NCI-H748 (cell line): Measurements from ENCODE around the gene SNX30.

Experiments used
- DNase-seq: peaks from one replicate; lab custom pipeline; 2025; ENCODE audit not compliant: unreplicated experiment; lab: John Stamatoyannopoulos, UW

Gene SNX30

DNA sequence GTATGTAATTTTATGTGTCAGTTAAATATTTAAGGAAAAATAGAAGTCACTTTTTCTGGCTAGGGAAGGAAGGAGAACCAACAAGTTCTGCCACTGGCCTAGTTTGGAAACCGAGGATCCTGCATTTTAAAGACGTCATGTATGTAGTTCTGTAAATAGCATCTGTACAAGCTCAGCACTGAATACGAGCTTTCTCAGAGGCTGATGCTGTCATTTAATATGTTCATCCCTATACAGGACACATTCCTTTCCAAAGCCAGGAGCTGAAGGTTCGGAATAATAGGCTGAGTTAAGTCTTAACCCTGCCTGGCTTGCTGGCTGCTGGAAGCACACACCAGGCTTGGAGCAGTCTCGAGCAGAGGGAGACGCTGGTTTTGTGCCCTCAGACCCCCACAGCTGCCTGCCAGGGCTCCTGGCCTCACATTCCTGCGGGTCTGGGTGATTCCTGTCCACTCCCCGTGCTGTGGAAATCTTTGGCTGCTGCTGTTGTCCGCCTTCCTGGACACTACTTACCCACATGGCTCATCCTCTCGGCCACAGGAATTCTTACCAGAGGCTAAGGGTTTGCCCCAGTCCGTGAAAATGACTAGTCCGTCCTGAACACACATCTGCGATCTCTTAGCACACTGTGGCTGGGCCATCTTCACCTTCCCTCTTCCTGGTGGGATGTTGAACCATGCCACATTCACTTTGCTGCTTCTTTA lies 103.5 kb downstream of the SNX30 start:
- DNase-seq = no peak

DNA sequence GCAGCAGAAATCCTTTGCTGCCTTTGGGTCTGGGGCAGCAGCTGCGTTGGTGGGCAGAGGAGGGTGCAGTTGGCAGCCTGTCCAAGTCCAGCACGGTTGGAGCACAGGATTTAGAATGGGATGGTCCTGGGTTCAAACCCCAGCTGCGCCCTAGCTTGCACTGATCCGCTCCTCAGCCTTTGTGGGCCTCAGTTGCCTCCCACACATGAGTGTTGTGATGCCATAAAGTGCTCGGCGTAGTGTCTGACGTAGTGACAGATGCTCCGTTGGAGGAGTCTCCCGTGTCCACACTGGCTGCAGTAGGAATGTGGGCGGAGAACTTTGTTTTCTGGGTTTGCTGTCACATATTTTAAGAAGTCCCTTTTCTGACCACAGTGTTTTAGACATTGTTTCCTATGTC lies 104.1 kb downstream of the SNX30 start:
- DNase-seq = no peak

DNA sequence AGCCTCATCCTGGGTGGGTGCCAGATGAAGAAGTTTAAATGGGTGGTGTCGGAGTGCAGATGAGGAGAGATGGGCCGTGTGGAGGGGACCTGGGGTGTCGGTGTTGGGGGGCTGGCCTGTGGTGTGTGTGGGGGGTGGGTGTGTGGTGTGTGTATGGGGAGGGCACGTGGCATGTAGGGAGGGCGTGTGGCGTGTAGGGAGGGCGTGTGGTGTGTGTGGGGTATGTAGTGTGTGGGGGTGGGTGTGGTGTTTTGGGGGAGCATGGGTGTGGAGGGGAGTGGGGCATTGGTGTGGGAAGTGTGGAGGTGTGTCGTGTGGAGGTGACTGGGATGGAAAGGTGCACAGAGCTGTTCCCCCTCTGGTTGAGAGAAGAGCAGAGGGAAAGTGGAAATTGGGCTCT lies 105.6 kb downstream of the SNX30 start:
- no peak for DNase-seq

DNA sequence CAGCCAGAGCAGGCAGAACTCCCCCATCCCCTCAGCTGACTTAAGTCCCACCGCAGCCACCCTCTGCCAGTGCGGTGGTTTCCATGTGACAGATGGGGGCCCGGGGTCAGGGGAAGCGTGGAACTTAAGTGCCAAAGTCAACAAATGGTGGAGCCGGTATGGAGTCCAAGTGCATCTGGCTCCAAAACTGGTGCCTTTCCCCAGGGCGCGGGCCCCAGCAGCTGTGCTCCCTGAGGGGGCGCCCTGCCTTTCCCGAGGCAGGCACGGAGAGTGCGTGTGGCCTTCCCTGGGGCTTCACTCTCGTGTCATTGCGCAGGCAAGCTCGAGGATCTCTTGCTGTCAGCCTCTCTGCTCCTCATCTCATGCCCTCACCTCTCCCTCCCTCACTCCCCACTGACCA lies 106.3 kb downstream of the SNX30 start:
- no peak for DNase-seq

DNA sequence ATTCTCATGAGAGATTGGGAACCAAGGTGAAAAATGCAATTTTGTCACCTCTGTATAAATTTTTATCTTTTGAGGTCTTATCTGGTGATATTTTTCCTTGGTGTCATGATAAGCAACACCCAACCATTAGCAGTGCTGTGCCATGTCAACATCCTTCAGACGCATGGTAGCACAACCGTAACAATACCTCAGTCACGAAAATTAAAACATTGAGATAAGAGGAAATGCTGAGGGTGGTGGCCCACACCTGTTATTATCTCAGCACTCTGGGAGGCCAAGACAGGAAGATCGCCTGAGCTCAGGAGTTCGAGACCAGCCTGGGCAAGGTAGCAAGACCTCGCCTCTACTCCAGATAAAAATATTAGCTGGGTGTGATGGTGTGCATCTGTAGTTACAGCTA lies 107.4 kb downstream of the SNX30 start:
- DNase-seq = no peak

DNA sequence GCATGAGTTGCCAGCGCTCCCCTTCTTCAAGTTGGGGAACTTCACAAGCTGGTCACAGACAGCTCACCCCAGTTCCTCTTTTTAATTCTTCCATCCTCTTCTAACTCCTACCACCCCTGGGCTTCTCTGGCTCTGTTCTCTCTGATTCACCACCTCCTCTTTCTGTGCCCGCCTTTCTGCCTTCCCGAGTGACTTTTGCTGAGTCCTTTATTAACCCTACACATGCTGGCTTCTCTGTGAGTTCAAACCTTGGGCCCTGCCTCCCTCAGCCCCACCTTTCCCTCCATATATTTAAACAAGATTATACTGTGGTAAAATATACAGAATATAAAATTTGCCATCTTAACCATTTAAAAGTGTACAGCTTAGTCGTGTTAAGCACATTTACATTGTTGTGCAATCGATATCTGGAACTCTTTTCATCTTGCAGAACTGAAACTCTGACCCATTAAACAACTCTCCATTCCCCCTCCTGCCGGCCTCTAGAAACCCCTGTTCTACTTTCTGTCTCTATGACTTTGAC lies 108.1 kb downstream of the SNX30 start:
- no peak for DNase-seq

DNA sequence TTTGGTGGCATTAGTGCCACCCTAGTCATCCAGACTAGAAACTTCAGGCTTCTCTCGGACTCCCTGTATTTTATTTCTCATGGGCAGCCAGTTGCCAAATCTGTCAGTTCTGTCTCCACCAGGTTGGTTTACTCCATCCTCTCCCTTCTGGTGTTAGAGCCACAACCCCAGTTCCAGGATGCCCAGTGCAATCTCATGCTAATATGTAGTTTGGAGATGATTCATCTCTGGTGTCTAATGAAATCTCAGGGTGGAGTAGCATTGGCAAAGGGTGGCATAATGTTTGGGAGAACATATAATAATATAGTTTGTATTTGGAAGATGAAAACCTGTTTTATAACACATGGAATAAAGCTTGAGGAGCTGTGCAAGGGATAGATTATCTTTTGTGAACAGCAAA lies 109.9 kb downstream of the SNX30 start:
- DNase-seq = no peak

DNA sequence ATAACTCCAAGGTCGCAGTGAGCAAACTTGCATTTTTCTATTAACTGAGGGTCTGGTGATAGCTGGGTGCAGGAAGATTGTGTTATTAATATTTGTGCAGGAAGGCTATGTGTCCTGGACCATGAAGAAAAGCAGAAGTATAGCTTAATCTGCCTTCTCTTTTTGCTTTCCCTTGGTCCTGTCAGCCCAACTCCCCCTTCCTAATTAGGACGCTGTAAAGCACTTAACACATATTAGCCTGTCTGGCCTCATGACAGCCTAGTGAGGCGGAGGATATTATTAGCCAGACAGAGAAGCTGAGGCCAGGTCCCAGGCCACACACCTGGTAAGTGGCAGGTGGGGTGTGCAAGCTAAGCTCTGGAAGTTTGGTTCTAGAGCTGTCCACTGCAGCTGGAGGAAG lies 110.6 kb downstream of the SNX30 start:
- no peak for DNase-seq

DNA sequence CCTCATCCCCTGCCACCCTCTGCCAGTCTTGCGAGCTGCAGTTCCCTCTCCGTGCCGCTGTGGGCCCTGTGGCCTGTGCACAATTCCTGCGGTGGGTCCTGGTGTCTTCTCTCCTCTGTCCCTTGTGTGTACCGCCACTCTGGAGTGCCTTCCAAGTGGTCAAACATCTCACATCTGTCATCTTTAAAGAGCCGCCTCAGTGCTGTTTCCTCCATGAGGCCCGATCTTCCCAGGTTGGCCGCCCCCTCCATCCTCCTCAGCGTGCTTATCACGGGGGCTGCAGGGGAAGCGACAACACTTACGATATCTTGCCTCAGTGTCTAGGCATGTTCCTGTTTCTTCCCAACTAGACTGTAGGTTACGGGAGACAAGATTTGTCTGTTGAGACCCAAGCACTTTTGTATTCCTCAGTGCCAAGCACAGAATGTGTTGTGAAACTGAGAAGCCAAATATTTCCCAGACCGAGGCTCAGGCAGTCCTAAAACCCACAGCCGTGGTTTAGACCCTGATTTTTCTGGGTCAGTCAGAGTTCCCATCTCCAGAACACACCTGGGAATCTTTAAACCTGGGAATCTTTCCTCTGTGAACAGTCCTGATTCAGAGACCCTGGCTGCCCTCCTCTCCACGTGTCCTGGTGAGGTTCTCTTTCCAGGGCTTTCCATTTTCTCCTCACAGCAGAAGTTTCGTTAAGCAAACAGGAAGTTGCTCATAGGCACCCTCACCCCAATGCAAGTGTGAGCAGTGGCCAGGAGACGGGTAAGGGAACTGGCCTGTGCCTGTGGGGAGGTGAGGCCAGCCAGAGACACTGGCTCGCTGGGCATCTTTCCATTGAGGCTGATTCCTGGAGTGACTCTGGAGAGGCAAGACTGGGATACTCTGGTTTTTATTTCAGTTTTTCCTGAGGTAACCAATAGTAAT lies 111.3 kb downstream of the SNX30 start:
- no peak for DNase-seq

DNA sequence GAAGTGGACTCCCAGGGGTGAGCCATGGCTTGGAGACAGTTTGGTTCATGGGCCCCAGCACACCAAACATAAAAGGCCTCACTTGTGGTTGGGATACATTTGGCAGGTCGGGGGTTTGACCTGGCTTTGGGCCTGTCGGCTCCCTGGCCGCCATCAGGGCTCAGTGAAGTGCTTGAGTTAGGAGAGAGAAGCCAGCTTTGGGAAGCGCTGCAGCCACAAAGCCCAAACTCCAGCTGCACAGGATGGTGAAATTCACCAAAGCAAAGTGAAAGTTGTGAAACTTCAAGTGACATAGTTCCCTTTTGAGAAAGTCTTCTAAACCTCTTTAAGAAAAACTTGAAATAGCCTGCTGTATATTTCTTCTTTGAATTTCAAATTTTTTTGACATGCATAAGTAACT lies 112.7 kb downstream of the SNX30 start:
- no peak for DNase-seq

DNA sequence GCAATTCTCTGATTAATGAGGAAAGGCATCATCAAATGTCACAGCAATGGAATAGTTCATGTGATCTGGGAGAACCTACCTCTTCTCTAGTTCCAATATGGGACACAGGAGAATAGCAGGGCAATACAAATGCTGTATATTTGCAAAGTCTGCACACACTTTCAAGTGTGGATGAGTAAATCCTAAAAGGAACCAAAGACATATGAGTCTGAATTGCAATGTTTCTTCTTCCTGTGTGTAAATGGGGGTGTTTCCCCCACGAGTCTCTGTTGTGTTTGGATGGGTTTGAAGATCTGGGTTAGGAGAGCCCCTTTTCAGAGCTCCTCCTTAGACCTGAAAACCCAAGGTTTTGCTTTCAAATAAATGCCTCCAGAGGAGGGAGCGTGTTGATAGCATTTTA lies 113.2 kb downstream of the SNX30 start:
- no peak for DNase-seq

DNA sequence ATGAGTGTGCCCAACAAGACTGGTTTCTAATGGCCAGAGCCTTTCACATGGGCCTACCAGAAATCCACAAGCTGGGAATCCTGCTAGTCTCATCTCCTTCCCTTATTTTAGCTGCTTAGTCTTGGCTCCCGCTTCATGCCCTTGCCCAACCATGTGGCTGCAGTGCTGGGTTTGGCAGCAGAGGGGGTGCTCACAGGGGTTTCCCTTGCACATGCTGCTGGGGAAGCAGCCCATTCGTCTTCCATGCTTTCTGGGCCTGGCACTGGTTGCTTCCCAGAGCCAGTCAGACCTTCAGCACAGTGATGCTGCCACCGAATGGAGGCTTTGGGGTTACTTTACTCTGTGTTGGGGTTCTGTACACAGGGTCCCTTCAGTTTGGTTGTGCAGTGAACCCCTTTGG lies 113.8 kb downstream of the SNX30 start:
- no peak for DNase-seq

DNA sequence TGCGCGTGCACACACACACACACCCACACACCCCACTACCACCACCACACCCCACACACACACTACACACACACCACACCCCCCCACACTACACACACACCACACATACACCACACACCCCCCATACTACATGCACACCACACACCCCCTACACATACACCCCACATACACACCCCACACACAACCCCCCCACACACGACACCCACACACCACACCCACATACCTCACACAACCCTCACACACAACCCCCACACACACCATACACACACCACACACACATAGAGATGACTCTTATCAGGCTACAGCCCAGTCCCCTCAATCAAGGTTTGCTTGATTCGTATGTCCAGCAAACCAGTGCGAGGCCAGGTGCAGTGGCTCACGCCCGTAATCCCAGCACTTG lies 114.4 kb downstream of the SNX30 start:
- no peak for DNase-seq

DNA sequence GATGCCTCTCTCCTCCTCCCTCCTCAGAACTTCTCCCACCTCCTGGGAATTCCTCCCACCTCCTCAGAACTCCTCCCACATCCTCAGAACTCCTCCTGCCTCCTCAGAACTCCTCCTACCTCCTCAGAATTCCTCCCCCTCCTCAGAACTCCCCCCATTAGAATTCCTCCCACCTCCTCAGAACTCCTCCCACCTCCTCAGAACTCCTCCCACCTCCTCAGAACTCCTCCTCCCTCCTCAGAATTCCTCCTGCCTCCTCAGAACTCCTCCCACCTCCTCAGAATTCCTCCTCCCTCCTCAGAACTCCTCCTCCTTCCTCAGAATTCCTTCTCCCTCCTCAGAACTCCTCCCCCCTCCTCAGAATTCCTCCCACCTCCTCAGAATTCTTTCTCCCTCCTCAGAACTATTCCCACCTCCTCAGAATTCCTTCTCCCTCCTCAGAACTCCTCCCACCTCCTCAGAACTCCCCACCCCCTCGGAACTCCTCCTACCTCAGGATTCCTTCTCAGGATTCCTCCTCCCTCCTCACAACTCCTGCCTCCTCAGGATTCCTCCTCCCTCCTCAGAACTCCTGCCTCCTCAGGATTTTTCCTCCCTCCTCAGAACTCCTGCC lies 116.2 kb downstream of the SNX30 start:
- DNase-seq = no peak

DNA sequence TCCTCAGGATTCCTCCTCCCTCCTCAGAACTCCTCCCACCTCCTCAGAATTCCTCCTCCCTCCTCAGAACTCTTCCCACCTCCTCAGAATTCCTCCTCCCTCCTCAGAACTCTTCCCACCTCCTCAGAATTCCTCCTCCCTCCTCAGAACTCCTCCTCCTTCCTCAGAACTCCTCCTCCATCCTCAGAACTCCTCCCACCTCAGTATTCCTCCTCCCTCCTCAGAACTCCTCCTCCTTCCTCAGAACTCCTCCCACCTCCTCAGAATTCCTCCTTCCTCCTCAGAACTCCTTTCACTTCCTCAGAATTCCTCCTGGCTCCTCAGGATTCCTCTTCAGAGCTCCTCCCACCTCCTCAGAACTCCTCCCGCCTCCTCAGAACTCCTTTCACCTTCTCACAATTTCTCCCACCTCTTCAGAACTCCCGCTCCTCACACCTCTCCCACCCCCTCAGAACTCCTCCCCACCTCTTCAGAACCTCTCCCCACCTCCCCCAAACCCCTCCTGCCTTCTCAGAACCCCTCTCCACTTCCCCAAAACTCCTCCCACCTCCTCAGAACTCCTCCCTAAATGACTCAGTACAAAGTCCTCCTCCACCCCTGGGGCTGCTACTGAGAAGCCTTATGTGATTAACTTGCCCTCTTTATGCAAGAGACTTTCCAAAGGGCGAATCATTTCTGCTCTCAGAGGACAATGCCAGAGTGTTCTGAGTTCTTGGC lies 116.9 kb downstream of the SNX30 start:
- DNase-seq = no peak

DNA sequence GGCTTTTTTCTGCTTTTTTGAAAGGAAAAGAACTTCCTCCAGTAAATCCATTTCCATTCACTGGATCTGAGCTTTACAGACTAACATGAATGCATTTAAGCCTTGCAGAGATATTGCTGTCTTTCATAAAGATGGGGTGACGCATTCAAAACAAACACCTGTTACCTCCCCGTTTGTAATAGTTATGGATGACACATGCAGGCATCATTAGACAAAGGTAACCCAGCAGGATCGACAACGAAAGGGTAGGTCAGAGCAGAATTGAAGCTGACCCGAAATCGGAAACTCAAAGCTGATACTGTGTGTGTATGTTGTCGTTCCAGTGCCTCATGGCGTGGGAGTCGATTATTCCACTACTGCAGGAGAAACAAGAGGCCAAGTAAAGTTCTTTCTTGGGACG lies 117.9 kb downstream of the SNX30 start:
- DNase-seq = no peak

DNA sequence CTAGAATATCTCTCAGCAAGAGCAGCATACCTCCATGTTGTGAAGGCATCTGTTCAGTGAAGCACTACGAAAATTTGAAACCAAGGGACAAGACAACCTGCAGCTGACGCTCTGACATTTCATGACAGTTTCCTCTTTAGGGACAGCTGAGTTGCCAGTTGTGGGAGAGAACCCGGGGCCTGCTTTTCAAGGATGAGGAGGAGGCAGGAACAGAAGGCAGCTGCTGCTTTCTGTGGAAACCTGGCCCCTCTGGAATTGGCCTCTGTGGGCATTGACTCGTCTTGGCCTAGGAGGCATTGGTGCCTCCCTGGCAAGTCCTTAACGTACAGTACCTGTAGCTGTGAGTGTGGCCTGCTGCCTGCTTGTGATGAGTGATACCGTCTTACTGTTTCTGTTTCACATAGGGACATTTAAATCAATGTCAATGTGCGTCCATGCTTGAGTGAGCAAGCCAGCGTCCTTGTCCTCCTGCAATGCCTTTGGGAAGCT lies 118.5 kb downstream of the SNX30 start:
- no peak for DNase-seq

DNA sequence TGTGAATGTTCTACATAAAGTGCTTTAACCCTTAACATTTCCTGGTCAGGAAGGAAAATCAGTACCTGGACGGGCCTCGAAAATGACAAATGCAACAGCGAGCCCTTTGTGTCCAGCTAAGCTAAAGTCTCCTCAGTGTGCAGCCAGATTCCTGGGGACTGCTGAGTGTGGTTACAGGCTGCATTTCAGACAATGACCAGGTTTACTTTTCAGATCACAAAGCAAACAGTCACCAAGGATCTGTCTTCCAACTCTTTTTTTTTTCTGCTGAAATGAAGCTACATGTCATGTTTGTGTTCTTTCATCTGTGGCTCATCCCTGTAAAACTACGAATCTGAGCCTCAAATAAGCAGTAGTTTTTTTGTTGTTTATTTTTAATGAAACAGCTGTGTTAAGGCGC lies 119.4 kb downstream of the SNX30 start:
- no peak for DNase-seq

DNA sequence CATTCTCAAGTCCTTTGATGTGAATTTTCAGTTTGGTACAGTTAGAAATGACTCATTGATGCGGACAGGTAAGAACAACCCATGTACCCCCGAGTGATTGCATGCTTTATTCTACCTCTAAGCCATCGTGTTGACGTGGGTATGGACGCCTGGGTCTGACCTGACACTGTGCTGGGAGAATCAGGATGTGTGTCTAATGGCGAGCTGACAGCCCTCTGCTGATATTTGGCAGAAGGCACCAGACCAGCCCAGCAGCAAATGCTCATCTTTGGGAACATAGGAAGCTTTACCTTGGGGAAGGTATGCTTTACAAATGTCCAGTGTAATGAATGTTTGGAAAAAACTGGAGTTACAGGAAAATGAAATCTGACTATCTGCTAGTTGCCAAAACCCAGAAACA lies 120.0 kb downstream of the SNX30 start:
- no peak for DNase-seq

DNA sequence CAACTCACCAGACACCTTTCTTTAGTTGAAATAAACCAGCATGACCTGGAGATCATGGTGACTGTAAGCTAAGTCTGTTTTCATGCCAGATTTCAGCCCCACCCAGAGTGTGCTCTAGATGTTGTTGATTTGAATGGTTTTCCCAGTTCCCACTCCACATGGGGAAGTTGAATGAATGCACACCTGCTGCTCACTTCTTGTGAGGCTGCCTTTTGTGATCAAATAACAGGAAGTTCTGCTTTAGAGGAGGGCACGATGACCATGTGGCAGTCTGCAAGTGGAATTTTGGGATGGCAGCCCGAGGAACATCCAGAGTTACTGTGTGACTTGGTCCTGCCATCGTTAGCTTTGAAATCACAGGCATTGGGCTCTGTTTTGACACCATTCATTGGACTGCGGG lies 121.5 kb downstream of the SNX30 start:
- DNase-seq = peak; percentile 31

DNA sequence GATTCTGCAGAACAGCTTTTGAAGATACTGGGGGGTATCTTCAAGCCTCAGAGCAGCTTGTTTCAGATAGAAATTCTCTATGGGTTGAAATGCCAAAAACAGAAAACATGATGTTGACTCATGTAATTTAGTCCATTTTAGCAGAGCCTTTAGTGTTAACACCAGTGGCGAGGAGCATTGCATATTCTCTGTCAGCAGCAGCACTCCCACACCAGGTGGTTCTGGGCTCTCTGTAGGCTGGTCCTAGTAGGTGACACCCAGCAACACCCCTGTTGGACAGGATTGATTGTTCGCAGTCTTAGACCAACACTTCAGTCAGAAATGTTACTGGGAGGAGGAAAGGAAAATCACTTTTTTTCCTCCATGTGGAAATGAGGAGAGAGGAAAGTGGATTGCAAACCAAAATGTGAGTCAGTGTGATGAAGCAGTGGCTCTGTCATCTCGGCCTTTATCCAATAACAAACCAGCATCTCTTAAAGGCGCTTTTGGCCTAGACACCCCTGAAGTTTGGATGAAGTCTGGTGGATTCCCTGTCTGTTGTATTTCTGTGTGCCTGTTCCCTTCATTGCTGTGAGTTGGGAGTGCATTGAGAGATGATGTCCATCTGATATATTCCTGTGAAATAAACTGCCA lies 123.3 kb downstream of the SNX30 start:
- DNase-seq = no peak
